ENCODE results near the gene ZNF385C.
"Not testable (repeated sequence)": the region's sequence is repeated elsewhere in the genome, so short reads cannot be mapped to it uniquely, and the experiment has no call there.

Gene ZNF385C

GRCh38 chr17:42042598-42043319, 55.5 kb downstream of the ZNF385C start:
- FAIRE-seq: no peak

DNA sequence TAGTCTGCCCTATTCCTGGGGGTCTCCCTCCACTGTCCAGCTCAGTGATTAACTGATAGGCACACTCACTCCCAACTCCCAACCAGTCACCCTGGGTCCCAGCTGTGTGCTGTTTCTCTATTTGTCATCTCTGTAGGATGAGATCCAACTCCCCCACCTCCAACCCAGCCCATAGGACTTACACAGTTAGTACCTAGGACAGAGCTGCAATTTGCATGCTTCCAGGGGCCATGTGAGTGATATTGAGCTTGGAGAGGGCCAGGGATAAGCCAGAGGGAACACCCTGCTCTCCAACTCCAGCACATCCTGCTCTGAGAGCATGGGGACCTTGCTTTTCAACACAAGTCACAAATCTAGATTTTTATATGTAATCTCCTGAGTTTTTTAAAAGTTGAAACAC, 56.7 kb downstream of the ZNF385C start:
- FAIRE-seq: no peak

- no peak for FAIRE-seq
Observed at GRCh38 chr17:42040818-42041217, 57.5 kb downstream of the ZNF385C start.

DNA sequence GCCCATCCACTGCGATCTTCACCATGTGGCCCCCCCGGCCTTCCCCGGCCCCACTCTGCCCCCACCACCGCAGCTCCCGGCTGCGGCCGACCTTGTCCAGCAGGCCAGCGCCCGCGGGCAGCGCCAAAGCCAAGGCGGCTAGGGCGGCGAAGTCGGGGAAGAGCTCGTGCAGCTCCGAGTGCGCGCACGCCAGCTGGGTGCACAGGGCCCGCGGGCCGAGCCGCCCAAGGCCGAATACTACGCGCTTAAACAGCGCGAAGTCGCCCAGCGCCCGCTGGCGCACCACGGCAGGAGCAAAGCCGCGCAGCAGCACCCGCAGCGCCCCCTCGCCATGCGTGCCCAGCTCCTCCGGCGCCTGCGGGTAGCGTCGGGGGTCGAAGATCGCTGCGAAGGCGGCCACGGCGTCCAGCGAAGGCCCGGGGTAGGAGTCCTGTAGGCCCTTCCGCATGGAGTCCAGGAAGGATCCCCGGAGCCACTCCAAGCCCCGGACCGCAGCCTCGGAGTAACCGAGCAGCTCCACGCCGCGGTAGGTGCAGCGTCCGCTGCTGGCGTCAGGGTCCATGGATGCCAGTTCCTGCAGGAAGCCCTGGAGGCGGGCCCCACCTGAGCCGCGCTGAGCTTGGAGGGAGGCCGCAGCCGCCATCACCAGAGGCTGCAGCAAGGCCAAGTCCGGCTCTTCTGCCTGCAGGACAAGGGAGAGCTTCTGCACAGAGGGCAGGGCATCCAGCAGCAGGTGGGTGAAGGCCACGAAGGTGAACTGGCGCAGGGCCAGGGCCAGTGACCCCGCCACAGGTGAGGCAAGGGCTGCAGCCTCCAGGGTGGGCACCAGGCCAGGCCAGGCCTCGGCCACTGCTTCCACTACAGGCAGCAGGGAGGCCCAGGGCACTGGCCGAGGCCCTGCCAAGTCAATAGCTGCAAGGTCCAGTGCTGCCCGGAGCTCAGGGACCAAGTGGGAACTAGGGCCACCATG, 58.2 kb downstream of the ZNF385C start:
- FAIRE-seq: no peak

DNA sequence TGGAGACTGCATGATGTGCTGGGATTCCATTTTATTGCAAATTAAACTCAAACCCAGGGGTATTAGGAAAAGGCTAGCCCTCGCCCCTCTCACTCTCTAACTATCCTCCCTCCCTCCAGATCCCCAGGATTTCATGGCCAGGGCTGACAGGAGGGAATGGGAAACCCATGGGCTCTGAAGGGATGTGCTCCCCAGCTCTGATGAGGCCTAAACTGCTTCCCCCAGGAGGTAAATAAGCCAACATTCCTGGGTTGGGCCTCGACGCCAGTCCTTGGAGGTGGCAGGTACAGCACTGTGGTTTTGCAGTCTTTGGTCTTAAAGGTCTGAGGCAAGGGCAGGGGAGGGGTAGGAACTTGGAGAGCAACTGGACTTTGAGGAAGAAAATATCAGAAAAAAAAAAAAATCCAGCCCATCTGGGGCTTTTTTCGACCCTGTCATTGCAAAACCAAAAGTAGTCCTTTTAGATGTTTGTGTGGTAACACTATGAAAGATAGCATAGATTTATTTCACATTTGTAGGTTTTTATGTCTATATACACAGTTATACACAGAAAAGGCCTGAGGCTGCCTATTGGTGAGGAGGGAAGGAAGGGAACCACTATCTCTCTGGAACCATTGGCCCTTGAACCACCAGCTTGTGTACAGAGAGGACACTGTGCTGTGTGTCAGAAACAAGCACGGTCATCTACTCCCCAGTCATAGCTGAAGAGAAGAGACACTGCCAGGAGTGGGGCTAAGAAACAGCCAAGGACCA, 59.9 kb downstream of the ZNF385C start:
- FAIRE-seq: no peak

- no peak for FAIRE-seq
Observed at GRCh38 chr17:42034059-42034458, 64.2 kb downstream of the ZNF385C start.

DNA sequence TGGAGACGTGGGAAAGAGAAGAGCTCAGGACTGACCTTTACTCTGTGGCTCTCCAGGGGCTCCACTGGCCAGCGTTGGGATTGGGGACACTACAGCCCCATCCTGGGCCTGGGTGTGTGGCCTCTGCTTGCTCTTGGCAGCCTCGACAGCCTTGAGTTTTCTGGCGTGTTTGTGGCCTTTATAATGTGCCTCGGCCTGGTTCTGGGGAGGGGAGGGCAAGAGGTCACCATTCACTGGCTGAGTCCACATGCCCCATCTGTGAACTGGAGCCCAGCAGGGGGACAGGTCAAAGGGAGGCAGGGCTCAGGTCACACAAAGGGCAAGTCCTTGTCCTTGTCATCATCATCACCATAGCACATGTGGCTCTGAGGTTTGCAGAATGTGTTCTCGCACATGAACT, 66.7 kb downstream of the ZNF385C start:
- no peak for FAIRE-seq

DNA sequence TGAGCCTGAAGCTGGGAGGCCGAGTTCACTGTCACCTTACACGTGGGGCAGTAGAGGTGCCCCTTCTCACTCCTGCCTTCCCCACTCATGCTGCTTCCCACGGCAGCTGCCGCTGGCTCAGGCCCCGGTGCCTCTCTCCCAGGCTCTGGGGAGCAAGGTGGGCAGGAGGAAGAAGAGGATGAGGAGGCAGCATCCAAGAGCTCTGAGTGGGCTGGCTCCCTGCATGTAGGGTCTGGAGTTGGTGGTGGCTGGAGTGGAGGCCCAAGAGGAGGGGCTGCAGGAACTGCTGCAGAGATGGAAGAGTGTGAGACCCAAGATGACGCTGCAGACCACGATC, 69.5 kb downstream of the ZNF385C start:
- no peak for FAIRE-seq

DNA sequence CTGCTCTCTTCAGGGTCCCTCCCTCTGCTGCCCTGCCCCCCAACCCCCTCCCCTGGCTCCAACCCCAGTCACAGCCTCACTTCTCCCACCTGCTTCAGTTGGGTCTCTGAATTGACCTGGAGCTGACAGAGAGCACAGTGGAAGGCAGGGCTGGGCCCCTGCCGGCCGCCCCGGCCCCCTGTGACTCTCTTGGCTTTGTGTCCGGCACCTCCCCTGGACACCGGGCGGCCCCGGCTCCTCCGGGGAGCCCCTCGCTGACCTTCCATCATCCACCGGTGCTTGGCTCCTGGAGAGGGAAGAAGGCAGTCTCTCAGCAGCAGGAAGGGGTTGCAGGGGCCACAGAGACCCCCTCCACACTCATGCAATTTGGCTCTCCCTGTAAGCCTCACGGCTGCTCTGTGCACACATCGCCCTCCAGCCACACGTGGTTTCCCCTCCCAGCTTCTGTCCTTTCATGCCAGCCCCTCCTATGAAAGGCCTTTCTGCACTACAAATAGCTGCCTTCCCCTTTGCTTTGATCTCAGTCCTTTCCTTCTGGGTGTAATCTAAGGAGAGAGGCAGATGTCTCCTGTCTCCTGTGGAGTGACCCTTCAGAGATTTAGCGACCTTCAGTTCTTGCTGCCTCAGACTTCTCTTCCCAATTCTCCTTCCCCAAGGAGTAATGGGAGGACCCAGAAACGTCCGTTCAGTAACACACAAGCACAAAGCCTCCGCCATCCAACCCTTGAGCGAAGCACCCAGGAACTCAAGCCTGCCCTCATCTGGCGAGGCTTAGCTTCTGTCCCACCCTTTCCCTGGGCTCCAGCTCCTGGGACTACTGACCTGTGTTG, 70.1 kb downstream of the ZNF385C start:
- FAIRE-seq: no peak

GRCh38 chr17:42027590-42027889, 70.7 kb downstream of the ZNF385C start:
- FAIRE-seq: no peak

GRCh38 chr17:42026857-42027589, 71.2 kb downstream of the ZNF385C start:
- no peak for FAIRE-seq

DNA sequence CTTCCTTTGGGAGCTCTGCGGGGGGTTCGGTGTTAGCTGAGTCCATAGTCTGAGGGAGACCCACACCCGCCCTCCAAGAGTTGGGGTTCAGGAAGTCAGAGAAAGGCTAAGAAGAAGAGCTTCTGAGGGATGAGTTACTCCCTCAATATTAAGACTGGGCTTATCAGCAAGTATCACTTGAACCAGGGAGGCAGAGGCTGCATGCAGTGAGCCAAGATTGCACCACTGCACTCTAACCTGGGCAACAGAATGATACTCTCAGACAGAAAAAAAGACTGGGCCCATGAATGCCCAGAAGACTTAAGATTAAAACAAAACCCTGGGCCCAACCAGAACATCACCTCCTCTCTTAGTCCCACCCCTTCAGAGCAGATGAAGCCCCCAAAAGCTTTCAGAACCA, 72.3 kb downstream of the ZNF385C start:
- FAIRE-seq: no peak

DNA sequence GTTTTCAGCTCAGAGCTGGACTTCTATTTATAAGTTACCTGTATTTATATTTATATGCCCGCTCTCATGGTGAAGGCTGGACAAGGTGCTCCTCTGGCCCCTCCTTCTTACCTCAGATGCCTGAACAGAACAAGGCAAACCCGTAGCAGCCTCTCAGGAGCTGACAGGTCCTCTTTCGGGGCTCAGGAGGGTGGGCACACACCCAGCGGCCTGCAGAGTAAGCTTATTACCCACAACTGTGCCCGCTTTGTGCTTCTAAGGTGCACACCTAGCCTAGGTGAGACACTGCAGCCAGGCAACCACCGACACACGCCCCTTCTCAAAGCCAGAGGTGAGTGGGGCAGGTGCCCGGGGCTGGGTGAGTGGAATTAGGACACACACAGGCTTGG, 73.1 kb downstream of the ZNF385C start:
- no peak for FAIRE-seq

DNA sequence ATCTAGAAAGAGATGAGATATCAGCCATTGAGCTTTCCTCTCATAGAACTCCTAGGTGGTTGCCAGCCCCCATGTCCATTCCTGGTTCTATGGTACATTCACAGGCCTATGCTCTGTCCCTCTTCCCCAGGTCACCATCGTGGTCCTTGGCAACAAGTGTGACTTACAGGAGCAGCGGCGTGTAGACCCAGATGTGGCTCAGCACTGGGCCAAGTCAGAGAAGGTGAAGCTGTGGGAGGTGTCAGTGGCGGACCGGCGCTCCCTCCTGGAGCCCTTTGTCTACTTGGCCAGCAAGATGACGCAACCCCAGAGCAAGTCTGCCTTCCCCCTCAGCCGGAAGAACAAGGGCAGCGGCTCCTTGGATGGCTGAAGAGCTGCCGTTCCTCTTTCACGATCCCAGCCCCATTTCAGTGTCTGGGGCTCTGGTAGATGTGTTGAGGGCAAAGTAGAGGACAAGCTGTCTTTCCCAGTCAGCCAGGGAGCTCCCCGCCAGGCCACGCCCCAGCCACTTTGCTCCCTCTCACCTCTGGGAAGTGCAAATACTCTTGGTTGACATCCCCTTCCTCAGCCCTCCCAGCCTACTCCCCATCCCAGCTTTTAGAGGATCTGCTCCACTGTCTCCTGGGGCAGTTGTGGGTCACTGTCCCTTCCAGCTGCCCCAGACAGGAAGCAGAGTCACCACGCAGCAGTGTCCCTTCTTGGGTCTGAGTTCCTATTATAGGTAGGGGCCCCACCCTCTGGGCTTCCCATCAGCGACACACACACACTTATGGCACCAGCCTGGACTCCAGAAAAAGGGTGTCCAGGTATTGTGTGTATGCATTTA, 74.5 kb downstream of the ZNF385C start:
- no peak for FAIRE-seq

- not testable (repeated sequence) for FAIRE-seq
Observed at GRCh38 chr17:42020845-42021244, 77.4 kb downstream of the ZNF385C start.

DNA sequence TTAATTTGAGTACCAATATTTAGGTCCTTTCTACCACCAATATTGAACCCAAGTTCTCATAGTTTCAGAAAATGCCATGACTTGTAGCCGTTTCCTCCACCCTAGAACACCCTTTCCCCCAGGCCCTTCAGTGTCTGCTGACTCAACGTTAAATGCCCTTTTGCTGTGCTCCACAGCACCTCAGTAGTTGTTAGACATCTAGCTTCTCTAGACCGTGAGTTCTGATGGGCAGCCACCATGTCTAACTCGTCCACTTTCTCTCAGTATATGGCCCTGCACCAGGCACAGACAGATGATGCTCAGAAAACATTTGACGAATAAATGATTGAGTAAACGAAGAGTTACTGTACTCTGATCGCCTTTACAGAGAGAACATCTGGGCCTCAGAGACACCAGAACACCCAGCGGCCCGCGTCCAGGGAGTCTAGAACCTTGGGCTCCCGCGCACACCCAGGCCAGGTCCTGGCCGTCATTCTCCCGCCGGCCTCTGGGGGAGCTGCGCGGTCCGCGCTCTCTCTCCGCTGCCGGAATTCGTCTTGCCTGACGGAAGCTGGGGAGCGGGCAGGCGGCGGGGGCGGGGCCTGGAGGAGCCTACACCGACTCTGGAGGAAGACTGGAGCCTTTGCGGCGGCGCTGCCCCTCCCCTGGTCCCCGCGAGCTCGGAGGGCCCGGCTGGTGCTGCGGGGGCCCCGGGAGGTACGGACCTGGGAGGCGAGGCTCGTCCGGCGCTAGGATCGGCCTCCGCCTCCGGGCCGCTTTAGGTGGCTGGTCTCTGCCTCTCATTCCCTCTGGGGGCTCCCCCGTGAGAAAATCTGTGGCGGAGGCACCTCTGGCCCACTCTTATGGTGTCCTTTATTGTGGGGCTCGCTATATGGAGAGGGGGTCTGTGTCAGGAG, 78.5 kb downstream of the ZNF385C start, which contains the start of gene NKIRAS2:
Gene NKIRAS2, plus strand, starts transcription at position 582 of the 896 bp plus-strand sequence. CDS start 1,488 bp downstream, outside the sequence.
- no peak for FAIRE-seq

GRCh38 chr17:42018988-42019387, 79.3 kb downstream of the ZNF385C start:
- FAIRE-seq: no peak

GRCh38 chr17:42018339-42018738, 79.9 kb downstream of the ZNF385C start:
- no peak for FAIRE-seq

DNA sequence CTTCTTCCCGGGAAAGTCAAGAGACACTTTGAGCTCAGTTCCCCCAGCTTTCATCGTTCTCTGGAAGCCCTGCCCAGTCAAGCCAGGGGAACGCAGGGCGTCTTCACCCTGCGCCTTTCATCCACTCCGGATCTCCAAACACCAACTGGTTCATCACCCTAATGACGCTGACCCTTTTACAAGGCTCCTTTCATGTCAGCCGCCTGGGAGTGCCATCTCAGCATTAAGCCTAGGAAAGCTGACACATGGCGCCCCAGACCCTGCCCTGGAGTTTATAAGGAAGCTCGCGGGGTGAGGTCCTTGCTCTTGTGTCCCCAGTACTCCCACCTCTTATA, 80.4 kb downstream of the ZNF385C start:
- FAIRE-seq: no peak

All from TTC549 (cell line).